SK-N-SH treated with all-trans-retinoic acid at 6 μM for 48 hours (cell line): ENCODE measurements around the gene CSNK1A1L.

ENCODE experiments used
- ATAC-seq: fragments of 200-7000 bp; cut with Tn5 transposase; 3 replicates; pipeline ENCODE4 v1.9.1; 2020; ENCODE audit warnings: mild to moderate bottlenecking, moderate library complexity
- ARNTL ChIP-seq: fragments of 450-650 bp; formaldehyde crosslinking; IDR thresholded peaks from 2 replicates; pipeline ENCODE4 v1.5.0; 2020; ENCODE audit warnings: low read depth, mild to moderate bottlenecking, moderate library complexity, borderline replicate concordance
- BACH2 ChIP-seq: fragments of 250-450 bp; sonication (Bioruptor Pico); IDR thresholded peaks from 2 replicates; pipeline ENCODE4 v1.9.0; 2021; ENCODE audit warnings: mild to moderate bottlenecking, borderline replicate concordance
- CSDC2 ChIP-seq: fragments of 250-450 bp; sonication (Bioruptor Pico); IDR thresholded peaks from 2 replicates; pipeline ENCODE4 v1.5.0; 2020; ENCODE audit warnings: mild to moderate bottlenecking, moderate library complexity
- CSRNP3 ChIP-seq: fragments of 250-450 bp; sonication (Bioruptor Pico); IDR thresholded peaks from 2 replicates; pipeline ENCODE4 v1.5.1; 2021; ENCODE audit warnings: mild to moderate bottlenecking, moderate library complexity
- GLIS3 ChIP-seq: fragments of 250-450 bp; sonication (Bioruptor Pico); IDR thresholded peaks from 2 replicates; pipeline ENCODE4 v1.5.0; 2020; ENCODE audit warnings: mild to moderate bottlenecking, moderate library complexity
- ISL1 ChIP-seq: fragments of 250-450 bp; sonication (Bioruptor Pico); IDR thresholded peaks from 2 replicates; pipeline ENCODE4 v2.1.2; 2022; ENCODE audit warnings: mild to moderate bottlenecking, moderate library complexity
- POU6F1 ChIP-seq: fragments of 250-450 bp; sonication (Bioruptor Pico); IDR thresholded peaks from 2 replicates; pipeline ENCODE4 v1.8.0; 2021; ENCODE audit warnings: low read depth, mild to moderate bottlenecking, moderate library complexity, borderline replicate concordance
- PPARA ChIP-seq: fragments of 250-450 bp; sonication (Bioruptor Pico); IDR thresholded peaks from 2 replicates; pipeline ENCODE4 v1.5.0; 2020; ENCODE audit warnings: mild to moderate bottlenecking, borderline replicate concordance
- RARB ChIP-seq: fragments of 250-450 bp; sonication (Bioruptor Pico); IDR thresholded peaks from 2 replicates; pipeline ENCODE4 v1.8.0; 2021; ENCODE audit warnings: mild to moderate bottlenecking, moderate library complexity
- SNAI2 ChIP-seq: fragments of 250-450 bp; sonication (Bioruptor Pico); IDR thresholded peaks from 2 replicates; pipeline ENCODE4 v1.5.0; 2020; ENCODE audit warnings: mild to moderate bottlenecking, moderate library complexity
- TCF4 ChIP-seq: fragments of 250-450 bp; sonication (Bioruptor Pico); IDR thresholded peaks from 2 replicates; pipeline ENCODE4 v1.8.0; 2021; ENCODE audit warnings: mild to moderate bottlenecking, moderate library complexity, borderline replicate concordance
- TOX ChIP-seq: fragments of 250-450 bp; sonication (Bioruptor Pico); IDR thresholded peaks from 2 replicates; pipeline ENCODE4 v1.8.0; 2021; ENCODE audit warnings: mild to moderate bottlenecking, moderate library complexity, borderline replicate concordance
- ZC3H10 ChIP-seq: fragments of 250-450 bp; sonication (Bioruptor Pico); IDR thresholded peaks from 2 replicates; pipeline ENCODE4 v1.5.1; 2021; ENCODE audit warnings: mild to moderate bottlenecking, moderate library complexity
- ZFP3 ChIP-seq: fragments of 250-450 bp; sonication (Bioruptor Pico); IDR thresholded peaks from 2 replicates; pipeline ENCODE4 v1.5.0; 2020; ENCODE audit warnings: mild to moderate bottlenecking, moderate library complexity
- ZFP30 ChIP-seq: fragments of 450-650 bp; formaldehyde crosslinking; IDR thresholded peaks from 2 replicates; pipeline ENCODE4 v1.5.0; 2022; ENCODE audit warnings: mild to moderate bottlenecking, moderate library complexity
- ZNF565 ChIP-seq: fragments of 450-650 bp; formaldehyde crosslinking; conservative IDR thresholded peaks from 2 replicates; pipeline ENCODE4 v1.5.0; 2020; ENCODE audit warnings: low read depth, mild to moderate bottlenecking, moderate library complexity
- ZNF70 ChIP-seq: fragments of 450-650 bp; formaldehyde crosslinking; IDR thresholded peaks from 2 replicates; pipeline ENCODE4 v1.5.0; 2020; ENCODE audit warnings: mild to moderate bottlenecking, moderate library complexity
- ZNF8 ChIP-seq: fragments of 450-650 bp; formaldehyde crosslinking; IDR thresholded peaks from 2 replicates; pipeline ENCODE4 v1.5.0; 2020; ENCODE audit warnings: mild to moderate bottlenecking, moderate library complexity
- TF ChIP-seq, protein P1 (sequence below): fragments of 250-450 bp; sonication (Bioruptor Pico); IDR thresholded peaks from 2 replicates; pipeline ENCODE4 v1.5.0; 2020; ENCODE audit warnings: mild to moderate bottlenecking, moderate library complexity
- TF ChIP-seq, protein P2 (sequence below): fragments of 250-450 bp; sonication (Bioruptor Pico); IDR thresholded peaks from 2 replicates; pipeline ENCODE4 v1.8.0; 2020; ENCODE audit warnings: mild to moderate bottlenecking, moderate library complexity, borderline replicate concordance

Gene CSNK1A1L

GRCh38 chr13:37107868-37108267 lies 2.4 kb upstream of the CSNK1A1L start:
- ATAC-seq: no peak
- TF ChIP-seq SNAI2 (CRISPR knock-in tag) (no peak), ARNTL (no peak), CSDC2 (CRISPR knock-in tag) (no peak), ZNF70 (no peak)

DNA sequence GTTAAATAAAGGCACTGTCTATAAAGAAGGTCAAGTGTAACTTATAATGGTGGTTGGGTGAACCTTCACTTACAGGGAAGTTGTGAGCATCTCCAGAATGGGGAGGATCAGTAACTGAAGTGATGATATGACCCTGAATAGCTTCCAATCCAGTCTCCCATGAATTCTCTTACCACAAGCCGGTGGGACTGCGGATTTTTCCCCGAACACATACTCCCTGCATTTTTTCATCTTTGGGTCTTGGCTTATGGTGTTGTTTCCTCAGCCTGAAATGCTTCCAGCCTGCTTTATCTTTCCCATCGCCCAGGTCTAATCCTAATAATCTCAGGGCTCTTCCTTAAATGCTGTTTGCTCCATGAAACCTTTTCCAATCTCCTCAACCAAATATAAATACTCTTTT lies 2.0 kb upstream of the CSNK1A1L start:
- TF ChIP-seq ISL1 (CRISPR knock-in tag) (no peak), BACH2 (CRISPR knock-in tag) (no peak), CSRNP3 (no peak), ZFP3 (CRISPR knock-in tag) (no peak), TCF4 (CRISPR knock-in tag) (no peak), ZC3H10 (CRISPR knock-in tag) (no peak)
- ATAC-seq: no peak

GRCh38 chr13:37106642-37107041 lies 1.2 kb upstream of the CSNK1A1L start:
- no peak for ATAC-seq

GRCh38 chr13:37102896-37103295 lies 2.6 kb downstream of the CSNK1A1L start:
- no peak for ATAC-seq
- no peak for TF ChIP-seq ZFP3 (CRISPR knock-in tag)
- TF ChIP-seq ZC3H10 (CRISPR knock-in tag): no peak
- TF ChIP-seq ZNF8: no peak
- no peak for TF ChIP-seq PPARA (CRISPR knock-in tag)
- TF ChIP-seq ARNTL: no peak
- TF ChIP-seq, protein P1, sequence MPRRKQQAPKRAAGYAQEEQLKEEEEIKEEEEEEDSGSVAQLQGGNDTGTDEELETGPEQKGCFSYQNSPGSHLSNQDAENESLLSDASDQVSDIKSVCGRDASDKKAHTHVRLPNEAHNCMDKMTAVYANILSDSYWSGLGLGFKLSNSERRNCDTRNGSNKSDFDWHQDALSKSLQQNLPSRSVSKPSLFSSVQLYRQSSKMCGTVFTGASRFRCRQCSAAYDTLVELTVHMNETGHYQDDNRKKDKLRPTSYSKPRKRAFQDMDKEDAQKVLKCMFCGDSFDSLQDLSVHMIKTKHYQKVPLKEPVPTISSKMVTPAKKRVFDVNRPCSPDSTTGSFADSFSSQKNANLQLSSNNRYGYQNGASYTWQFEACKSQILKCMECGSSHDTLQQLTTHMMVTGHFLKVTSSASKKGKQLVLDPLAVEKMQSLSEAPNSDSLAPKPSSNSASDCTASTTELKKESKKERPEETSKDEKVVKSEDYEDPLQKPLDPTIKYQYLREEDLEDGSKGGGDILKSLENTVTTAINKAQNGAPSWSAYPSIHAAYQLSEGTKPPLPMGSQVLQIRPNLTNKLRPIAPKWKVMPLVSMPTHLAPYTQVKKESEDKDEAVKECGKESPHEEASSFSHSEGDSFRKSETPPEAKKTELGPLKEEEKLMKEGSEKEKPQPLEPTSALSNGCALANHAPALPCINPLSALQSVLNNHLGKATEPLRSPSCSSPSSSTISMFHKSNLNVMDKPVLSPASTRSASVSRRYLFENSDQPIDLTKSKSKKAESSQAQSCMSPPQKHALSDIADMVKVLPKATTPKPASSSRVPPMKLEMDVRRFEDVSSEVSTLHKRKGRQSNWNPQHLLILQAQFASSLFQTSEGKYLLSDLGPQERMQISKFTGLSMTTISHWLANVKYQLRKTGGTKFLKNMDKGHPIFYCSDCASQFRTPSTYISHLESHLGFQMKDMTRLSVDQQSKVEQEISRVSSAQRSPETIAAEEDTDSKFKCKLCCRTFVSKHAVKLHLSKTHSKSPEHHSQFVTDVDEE (CRISPR knock-in tag): no peak
- TF ChIP-seq CSRNP3: no peak
- no peak for TF ChIP-seq GLIS3
- TF ChIP-seq TOX (CRISPR knock-in tag): no peak
- TF ChIP-seq, all 23 proteins: peak for 0

More at GRCh38 chr13:37106642-37107041, 1.2 kb upstream of the CSNK1A1L start:
- TF ChIP-seq ZNF8: no peak
- TF ChIP-seq SNAI2 (CRISPR knock-in tag): no peak
- no peak for TF ChIP-seq BACH2 (CRISPR knock-in tag)
- TF ChIP-seq ZC3H10 (CRISPR knock-in tag): no peak
- TF ChIP-seq, protein P2, sequence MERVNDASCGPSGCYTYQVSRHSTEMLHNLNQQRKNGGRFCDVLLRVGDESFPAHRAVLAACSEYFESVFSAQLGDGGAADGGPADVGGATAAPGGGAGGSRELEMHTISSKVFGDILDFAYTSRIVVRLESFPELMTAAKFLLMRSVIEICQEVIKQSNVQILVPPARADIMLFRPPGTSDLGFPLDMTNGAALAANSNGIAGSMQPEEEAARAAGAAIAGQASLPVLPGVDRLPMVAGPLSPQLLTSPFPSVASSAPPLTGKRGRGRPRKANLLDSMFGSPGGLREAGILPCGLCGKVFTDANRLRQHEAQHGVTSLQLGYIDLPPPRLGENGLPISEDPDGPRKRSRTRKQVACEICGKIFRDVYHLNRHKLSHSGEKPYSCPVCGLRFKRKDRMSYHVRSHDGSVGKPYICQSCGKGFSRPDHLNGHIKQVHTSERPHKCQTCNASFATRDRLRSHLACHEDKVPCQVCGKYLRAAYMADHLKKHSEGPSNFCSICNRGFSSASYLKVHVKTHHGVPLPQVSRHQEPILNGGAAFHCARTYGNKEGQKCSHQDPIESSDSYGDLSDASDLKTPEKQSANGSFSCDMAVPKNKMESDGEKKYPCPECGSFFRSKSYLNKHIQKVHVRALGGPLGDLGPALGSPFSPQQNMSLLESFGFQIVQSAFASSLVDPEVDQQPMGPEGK (CRISPR knock-in tag): no peak
- TF ChIP-seq POU6F1 (CRISPR knock-in tag): no peak
- TF ChIP-seq ZNF565: no peak
- TF ChIP-seq, protein P1 (CRISPR knock-in tag): no peak
- no peak for TF ChIP-seq CSDC2 (CRISPR knock-in tag)
- TF ChIP-seq TOX (CRISPR knock-in tag): no peak
- TF ChIP-seq ZFP3 (CRISPR knock-in tag): no peak
- no peak for TF ChIP-seq ZFP30 (CRISPR knock-in tag)
- no peak for TF ChIP-seq ARNTL
- no peak for TF ChIP-seq RARB
- TF ChIP-seq ZNF70: no peak
- no peak for TF ChIP-seq TCF4 (CRISPR knock-in tag)
- TF ChIP-seq PPARA (CRISPR knock-in tag): no peak
